Lung (tissue), 16 donors: ENCODE data around the gene ACSM5. TPM values are rescaled to one million over a fixed set of nuclear protein-coding genes. Genes with fewer than 3 reads are reported as not detected.

ENCODE experiments used
- ATAC-seq: fragments of 200-7000 bp; cut with Tn5 transposase; one replicate; pipeline ENCODE4 v1.9.1; 2020; ENCODE audit warnings: moderate number of reproducible peaks; ENCODE audit not compliant: insufficient read depth, low FRiP score
- DNase-seq, 3 donors: peaks; one replicate each; pipeline ENCODE4 v3.0.0-alpha.2; 2013 to 2017
- H3K27ac ChIP-seq, 2 donors: one replicate each; pipeline ENCODE4 v1.5.1; 2013; ENCODE audit warnings: mild to moderate bottlenecking in 2 of 2, moderate library complexity in 2 of 2, control low read depth in 1 of 2, inconsistent platforms in 1 of 2, low read depth in 1 of 2, low read length in 1 of 2
- H3K27me3 ChIP-seq, 3 donors: one replicate each; pipeline ENCODE4 v1.5.1; 2013; ENCODE audit warnings: low read length in 2 of 3; ENCODE audit not compliant: control insufficient read depth in 3 of 3, insufficient read depth in 3 of 3
- H3K36me3 ChIP-seq, 4 donors: one replicate each; pipeline ENCODE4 v1.5.1; 2013; ENCODE audit warnings: low read length in 4 of 4, mild to moderate bottlenecking in 1 of 4, moderate library complexity in 1 of 4; ENCODE audit not compliant: control insufficient read depth in 4 of 4, insufficient read depth in 4 of 4
- H3K4me1 ChIP-seq, 5 donors: one replicate each; pipeline ENCODE4 v1.5.1; 2013; ENCODE audit warnings: low read length in 5 of 5, mild to moderate bottlenecking in 2 of 5, moderate library complexity in 1 of 5; ENCODE audit not compliant: control insufficient read depth in 5 of 5, insufficient read depth in 5 of 5
- H3K4me3 ChIP-seq: one replicate; pipeline ENCODE4 v1.5.1; 2013; ENCODE audit warnings: mild to moderate bottlenecking, control low read depth, moderate library complexity
- H3K9ac ChIP-seq, 2 donors: one replicate each; pipeline ENCODE4 v1.5.1; 2013; ENCODE audit warnings: low read length in 2 of 2, control low read depth in 1 of 2; ENCODE audit not compliant: insufficient read depth in 1 of 2
- H3K9me3 ChIP-seq, 4 donors: one replicate each; pipeline ENCODE4 v1.5.1; 2013; ENCODE audit warnings: low read length in 3 of 4, mild to moderate bottlenecking in 1 of 4, moderate library complexity in 1 of 4; ENCODE audit not compliant: control insufficient read depth in 4 of 4, insufficient read depth in 3 of 4
- WGBS, 2 donors: extraction: QIAGEN DNeasy Blood & Tissue Kit; methylation state at CpG; one replicate each; pipeline ENCODE4 v1.1.7; 2013; 5-methylcytosine and 5-hydroxymethylcytosine counted together
- long read RNA-seq, 5 donors: transcript quantifications; one replicate each; lab custom pipeline, GENCODE V29; 2026
- polyA plus RNA-seq, 2 donors: library from polyadenylated mRNA; stranded (reverse); fragments of 200-250 nt; gene quantifications; one replicate each; pipeline ENCODE4 v1.2.1, GENCODE V29; 2013
- total RNA-seq, 2 donors: library from RNA; depleted of rRNA in 1 of 2; stranded (reverse); fragments of >200 nt in 1 of 2; gene quantifications; one replicate each; pipeline ENCODE4 v1.2.1, GENCODE V29; 2014 to 2021
- TF ChIP-seq, protein P1 (sequence below): IDR thresholded peaks from 2 replicates; pipeline ENCODE4 v1.5.1; 2012; ENCODE audit warnings: mild to moderate bottlenecking; ENCODE audit errors: control extremely low read depth, extremely low read depth
- donor health status: control.
- donor health status: control.
- donor health status: Bipolar disorder and iron deficiency.
- donor health status: healthy.
- donor health status: DM: yes; HTN: yes; CAD: no.

ACSM5 gene, protein sequence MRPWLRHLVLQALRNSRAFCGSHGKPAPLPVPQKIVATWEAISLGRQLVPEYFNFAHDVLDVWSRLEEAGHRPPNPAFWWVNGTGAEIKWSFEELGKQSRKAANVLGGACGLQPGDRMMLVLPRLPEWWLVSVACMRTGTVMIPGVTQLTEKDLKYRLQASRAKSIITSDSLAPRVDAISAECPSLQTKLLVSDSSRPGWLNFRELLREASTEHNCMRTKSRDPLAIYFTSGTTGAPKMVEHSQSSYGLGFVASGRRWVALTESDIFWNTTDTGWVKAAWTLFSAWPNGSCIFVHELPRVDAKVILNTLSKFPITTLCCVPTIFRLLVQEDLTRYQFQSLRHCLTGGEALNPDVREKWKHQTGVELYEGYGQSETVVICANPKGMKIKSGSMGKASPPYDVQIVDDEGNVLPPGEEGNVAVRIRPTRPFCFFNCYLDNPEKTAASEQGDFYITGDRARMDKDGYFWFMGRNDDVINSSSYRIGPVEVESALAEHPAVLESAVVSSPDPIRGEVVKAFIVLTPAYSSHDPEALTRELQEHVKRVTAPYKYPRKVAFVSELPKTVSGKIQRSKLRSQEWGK
- total RNA-seq (1 to 10 TPM in 1 of 2 donors, under 1 TPM in 1; 0.40 to 1.4 TPM), polyA plus RNA-seq (1 to 10 TPM in 1 of 2 donors, under 1 TPM in 1; 0.52 to 1.1 TPM)
- long read RNA-seq, donor 1, result 0 reads
- long read RNA-seq, donor 2, result 0 reads
- long read RNA-seq, donor 3, result 0 reads
- long read RNA-seq, donor 4, result 0 reads
- long read RNA-seq, donor 5, result 0 reads

DNA sequence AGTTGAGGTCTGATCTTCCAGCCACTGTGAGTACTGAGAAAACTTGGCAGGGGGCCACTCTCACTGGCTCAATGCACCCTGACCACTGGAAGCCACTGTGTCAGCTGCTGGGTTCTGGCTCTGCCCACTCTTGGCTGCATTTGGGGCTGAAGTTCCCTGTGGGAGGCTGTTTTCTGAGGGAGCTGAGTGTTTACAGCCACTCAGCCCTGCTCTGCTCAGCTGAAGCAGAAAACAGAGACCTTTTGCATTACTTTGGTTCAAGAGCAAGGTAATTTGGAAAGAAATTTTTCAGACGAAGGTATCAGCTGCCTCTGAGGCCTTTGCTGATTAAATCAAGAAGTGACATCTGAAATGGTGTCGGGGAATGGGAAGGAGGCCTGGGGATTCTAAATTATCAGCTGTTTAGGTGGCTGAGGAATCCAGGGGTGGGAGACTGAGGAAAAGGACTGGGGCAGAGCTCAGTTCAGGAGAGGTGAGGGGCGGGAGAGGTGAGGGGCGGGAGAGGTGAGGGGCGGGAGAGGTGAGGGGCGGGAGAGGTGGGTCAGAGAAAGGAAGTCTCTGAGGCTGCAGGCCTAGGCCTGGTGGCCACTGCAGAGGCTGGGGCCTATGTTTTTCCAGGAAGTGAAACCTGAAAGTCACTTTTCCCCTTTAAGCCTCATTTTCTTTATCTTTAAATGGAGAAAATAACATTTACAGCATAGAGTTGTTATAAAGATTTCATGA is at the start of gene ACSM5:
Gene ACSM5, plus strand, starts transcription at position 137 of the 723 bp plus-strand sequence. CDS start 1,951 bp downstream, outside the sequence.
- Histone ChIP-seq H3K9me3 (no peaks in the 10 kb centered on the region), H3K4me1 (peaks cover 0 to 2% (median 0%) of the 10 kb centered on the region in 5 donors), H3K4me3 (no peak within 1 kb of the TSS), H3K9ac (no peak within 1 kb of the TSS), H3K27ac (no peak within 1 kb of the TSS), H3K27me3 (no peaks in the 10 kb centered on the region), H3K36me3 (no peaks in the 10 kb centered on the region)
- no peak for ATAC-seq
- peak; percentile 10 to 30 (median 13) for DNase-seq
- TF ChIP-seq, protein P1, sequence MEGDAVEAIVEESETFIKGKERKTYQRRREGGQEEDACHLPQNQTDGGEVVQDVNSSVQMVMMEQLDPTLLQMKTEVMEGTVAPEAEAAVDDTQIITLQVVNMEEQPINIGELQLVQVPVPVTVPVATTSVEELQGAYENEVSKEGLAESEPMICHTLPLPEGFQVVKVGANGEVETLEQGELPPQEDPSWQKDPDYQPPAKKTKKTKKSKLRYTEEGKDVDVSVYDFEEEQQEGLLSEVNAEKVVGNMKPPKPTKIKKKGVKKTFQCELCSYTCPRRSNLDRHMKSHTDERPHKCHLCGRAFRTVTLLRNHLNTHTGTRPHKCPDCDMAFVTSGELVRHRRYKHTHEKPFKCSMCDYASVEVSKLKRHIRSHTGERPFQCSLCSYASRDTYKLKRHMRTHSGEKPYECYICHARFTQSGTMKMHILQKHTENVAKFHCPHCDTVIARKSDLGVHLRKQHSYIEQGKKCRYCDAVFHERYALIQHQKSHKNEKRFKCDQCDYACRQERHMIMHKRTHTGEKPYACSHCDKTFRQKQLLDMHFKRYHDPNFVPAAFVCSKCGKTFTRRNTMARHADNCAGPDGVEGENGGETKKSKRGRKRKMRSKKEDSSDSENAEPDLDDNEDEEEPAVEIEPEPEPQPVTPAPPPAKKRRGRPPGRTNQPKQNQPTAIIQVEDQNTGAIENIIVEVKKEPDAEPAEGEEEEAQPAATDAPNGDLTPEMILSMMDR, result no peak
- 74 to 84% methylated on average over 6 of the region's 6 CpGs for WGBS, 2 donors

DNA sequence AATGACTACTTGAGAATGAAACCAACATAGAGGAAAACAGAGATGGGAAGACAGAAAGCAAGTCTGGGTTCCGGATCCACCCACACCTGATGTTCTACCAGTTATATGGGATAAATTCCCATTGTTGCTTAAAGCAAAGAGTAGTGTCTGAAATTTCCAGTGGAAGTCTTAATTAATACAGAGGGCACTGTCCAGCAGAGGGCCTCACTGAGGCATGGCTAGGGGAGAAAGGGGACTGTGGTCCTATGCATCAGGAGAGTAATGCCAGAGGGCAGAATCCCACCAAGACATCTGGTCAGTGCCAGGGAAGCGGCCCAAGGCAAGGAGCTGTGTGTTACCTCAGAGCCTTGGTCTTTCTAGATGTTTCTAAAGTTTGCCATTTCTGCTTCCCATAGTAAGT is 49.3 kb upstream of the ACSM5 start:
- 53 to 66% methylated on average over 2 of the region's 2 CpGs for WGBS, 2 donors
- TF ChIP-seq, protein P1, result no peak

DNA sequence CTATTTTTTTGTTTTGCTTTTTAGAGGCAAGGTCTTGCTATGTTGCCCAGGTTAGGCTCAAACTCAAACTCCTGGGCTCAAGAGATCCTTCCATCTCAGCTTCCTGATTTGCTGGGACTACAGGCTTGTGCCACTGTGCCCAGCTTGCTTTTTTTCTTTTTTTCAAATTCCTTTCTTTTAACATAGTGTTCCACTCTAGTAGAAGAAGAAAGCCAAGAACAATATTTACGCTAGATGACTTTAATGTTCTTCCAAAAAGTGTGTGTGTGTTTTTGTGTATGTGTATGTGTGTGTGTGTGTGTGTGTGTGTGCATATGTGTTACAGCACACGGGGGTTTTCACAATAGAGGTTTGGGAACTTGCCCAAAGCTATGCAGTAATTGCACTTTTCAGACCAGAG is 46.1 kb upstream of the ACSM5 start:
- TF ChIP-seq, protein P1, result no peak
- Histone ChIP-seq H3K9ac (no peak overlapping the region), H3K27ac (no peak overlapping the region), H3K36me3 (no peaks in the 10 kb centered on the region), H3K27me3 (peaks cover 0 to 4% (median 0%) of the 10 kb centered on the region in 3 donors), H3K4me3 (no peak overlapping the region), H3K4me1 (no peaks in the 10 kb centered on the region), H3K9me3 (no peaks in the 10 kb centered on the region)
- ATAC-seq (no peak), DNase-seq (no peak)
- 48 to 68% methylated on average over 2 of the region's 2 CpGs for WGBS, 2 donors

More for the DNA sequence above, 49.3 kb upstream of the ACSM5 start:
- no peak overlapping the region for H3K27ac ChIP-seq
- H3K27me3 ChIP-seq, result no peaks in the 10 kb centered on the region
- H3K36me3 ChIP-seq, result no peaks in the 10 kb centered on the region
- no peak overlapping the region for H3K9ac ChIP-seq
- no peak for ATAC-seq
- no peak overlapping the region for H3K4me3 ChIP-seq
- no peak for DNase-seq
- no peaks in the 10 kb centered on the region for H3K4me1 ChIP-seq
- peaks cover 0 to 2% (median 0%) of the 10 kb centered on the region in 4 donors for H3K9me3 ChIP-seq
